NCI-H146 (cell line): ENCODE results near the gene TBXT.
"Not testable (repeated sequence)": the region's sequence is repeated elsewhere in the genome, so short reads cannot be mapped to it uniquely, and the experiment has no call there.

Source experiments
- DNase-seq: peaks from one replicate; lab custom pipeline; 2025; lab: John Stamatoyannopoulos, UW

Gene TBXT

GRCh38 chr6:166172546-166172945 lies 4.9 kb upstream of the TBXT start:
- DNase-seq: no peak

- DNase-seq: no peak
Observed at GRCh38 chr6:166169549-166170421, 2.1 kb upstream of the TBXT start.

GRCh38 chr6:166168616-166169548 lies 1.2 kb upstream of the TBXT start:
- DNase-seq: no peak

DNA sequence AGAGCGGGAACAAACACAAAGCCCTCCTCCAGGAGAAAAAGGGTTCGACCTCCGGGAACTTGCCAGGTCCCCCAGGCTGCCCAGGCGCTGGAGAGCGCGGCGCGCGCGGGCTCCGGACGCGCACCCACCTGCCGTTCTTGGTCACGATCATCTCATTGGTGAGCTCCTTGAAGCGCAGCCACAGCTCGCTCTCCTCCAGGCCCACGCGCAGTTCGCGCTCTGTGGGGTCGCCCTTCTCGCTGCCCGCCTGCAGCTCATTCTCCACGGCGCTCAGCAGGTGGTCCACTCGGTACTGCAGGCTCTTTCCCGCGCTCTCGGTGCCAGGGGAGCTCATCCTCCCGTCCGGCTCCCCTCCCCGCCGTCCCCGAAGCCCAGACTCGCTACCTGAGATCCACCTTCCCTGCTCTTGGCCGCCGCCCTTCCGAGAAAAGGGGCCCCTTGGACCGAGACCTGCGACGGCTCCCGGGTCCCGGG lies 356 bp downstream of the TBXT start:
- no peak for DNase-seq

DNA sequence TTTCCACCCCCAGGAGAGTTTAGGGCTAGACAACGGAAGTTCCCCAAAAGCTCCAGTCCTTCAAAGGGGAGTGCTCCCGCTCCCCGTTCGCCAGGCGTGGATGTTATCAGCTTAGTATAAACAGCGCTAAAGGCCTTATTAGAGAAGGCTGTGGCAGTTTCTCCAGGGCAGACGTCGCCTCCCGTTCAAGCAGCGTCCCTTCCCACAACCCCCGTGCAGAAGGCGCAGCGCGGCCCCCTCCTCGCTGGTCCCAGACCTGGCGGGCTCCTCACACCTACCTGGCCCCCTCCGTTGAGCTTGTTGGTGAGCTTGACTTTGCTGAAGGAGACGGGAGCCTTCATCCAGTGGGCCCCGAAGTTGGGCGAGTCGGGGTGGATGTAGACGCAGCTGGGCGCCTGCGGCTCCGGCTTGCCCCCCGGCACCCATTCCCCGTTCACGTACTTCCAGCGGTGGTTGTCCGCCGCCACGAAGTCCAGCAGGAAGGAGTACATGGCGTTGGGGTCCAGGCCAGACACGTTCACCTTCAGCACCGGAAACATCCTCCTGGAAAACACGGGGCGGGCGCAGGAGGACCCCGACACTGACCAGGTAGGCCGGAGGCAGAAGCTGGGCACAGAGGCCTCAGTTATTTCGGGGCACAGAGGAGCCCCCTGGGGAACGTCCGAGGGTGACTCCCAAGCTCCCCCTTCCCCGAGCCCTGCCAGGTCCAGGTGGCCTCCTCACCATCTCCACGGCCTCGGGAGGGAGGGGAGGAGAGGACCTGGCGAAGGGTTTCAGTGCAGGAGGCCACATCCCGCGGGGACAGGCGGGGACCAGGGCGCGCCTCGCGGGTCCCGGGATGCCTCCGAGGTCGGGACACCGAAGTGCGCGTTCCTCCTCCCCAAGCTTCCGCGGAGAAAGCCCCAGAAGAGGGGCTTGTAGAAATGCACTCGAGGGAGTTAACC lies 1.1 kb downstream of the TBXT start:
- DNase-seq: no peak

DNA sequence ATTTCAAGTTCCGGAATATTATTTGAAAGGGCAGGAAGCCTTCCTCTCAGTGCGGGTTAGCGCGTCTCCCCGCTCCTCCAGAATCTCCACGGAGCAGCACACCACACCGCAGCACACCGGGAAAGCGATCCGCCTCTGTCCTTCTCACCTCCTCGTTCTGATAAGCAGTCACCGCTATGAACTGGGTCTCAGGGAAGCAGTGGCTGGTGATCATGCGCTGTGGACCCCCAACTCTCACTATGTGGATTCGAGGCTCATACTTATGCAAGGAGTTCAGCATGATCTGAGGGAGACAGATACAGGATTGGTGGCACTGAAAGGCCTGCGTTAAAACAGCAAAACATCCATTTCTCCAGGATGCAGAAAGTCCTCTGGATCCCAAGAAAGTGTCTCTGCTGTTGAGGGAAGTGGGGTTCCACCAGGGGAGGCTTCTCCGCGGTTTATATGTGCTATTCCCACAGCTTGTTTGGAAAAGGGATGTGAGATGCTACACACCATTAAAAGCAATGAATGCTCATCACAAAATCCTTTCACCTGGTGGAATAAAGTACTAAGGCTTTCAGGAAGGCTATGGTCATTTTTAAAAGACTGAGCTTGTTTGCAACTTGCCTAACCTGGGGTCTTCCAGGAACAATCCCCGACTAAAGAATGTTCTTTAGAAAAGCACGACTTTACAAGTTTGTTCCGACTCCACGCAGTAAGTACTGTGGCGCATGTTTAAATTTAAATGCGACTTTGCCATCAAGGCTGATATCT lies 1.9 kb downstream of the TBXT start:
- no peak for DNase-seq

DNA sequence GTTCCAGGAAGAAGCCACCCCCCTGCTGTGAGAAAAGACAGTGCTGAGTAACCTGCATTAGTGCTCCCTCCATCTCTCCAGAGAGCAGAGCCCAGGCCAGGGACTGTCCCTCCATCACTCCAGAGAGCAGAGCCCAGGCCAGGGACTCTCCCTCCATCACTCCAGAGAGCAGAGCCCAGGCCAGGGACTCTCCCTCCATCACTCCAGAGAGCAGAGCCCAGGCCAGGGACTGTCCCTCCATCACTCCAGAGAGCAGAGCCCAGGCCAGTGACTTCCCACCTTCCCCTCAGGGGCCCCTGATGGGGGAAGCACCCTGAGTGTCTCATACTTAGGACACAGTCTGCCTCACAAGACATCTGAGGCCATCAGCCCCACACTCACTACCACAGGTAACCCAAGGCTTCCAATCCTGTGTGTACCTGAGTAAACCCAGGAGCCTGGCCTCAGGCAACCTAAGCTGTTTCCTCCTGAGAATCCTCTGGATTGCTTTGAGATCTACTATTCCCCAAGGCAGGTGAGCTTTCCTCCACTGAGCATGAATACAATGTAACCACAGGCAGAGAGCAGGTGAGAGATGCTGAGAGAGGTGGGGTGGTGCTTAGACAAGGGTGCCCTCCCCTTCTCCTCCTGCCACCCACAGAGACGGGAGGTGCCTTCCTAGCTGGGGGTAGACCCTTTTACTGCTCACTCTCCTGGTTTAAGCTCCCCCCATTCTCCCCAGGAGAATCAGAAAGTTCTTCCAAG lies 4.9 kb downstream of the TBXT start:
- DNase-seq: no peak

DNA sequence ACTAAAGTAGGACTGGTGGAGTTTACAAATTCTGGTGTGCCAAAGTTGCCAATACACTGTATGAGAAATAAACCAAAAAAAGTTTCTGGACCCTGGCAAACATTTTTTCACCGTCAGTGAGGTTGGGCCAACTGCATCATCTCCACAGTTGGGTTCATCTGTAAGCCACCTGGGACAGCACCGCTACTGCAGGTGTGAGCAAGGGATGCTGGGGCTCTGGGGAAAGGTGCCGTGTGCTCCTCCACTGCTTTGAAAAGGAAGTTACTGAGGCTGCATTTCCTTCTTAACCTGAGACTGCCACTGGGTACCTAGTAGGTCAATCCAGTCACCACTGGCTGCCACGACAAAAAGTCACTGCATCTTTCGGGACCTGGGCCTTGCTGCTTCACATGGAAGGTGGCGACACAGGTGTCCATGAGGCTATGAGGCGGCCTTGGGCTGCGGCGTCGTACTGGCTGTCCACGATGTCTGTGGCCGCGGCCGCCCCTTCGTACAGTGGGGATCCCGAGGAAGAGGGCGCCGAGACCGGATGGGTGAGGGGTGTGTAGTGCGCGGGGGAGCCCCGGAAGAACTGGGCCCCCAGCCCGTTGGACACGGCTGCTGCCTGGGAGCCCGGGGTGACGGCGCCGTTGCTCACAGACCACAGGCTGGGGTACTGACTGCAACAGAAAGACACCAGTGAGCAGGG lies 9.6 kb downstream of the TBXT start:
- no peak for DNase-seq

DNA sequence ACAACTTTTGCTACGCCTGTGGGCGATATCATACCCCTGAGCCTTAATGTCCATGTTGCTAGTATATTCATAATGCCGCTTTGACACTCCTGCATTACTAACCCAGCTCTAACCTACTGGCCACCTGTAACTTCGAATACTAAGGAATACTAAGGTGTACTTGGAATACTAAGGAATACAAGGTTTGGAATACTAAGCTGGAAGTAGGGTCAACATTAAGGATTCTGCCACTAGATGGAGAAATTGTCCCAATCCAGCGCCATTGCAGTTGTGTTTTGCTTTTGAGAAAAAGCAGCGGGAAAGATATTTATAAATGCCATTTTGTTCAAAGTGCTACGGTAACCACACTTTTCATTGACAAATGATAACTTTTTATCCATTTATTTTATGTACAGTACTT lies 10.7 kb downstream of the TBXT start:
- no peak for DNase-seq

GRCh38 chr6:166153966-166154365 lies 13.7 kb downstream of the TBXT start:
- no peak for DNase-seq

GRCh38 chr6:166152660-166153059 lies 15.0 kb downstream of the TBXT start:
- peak; percentile 19 for DNase-seq

DNA sequence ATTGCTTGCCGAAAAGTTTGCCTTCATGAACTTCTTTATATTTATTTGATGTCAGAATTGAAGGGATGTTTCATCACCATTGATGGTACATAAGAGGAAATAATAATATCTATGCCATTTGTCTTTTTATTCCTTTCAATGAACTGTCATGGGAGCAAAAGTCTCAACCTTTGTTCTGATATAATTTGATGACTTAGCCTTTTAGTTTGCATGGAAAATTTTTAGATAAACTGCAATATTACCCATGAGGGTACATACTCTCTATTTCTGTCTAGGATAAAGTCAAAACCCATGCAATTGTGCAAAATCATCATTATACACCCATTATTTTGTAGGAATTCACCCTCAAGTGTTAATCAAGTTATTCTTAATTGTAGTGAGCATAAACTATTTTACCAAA lies 15.9 kb downstream of the TBXT start:
- DNase-seq: no peak

GRCh38 chr6:166145751-166146150 lies 21.9 kb downstream of the TBXT start:
- DNase-seq: no peak

DNA sequence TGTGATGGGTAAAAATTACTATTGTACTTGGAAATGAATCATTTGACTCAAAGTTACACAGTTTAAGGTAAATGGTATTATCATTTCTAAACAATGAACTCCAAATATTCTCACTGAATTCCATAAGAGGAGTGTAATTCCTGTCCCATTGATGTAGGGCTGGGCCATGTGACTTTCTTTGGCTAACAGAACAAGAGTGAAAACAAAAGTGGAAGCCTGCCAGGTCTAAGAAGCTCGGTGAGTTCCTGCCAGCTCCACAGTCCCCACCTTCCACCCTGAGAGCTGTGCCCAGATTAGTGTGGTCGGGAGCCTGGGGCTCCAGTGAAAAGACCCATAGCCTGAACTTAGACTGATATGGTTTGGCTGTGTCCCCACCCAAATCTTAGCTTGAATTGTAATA lies 24.6 kb downstream of the TBXT start:
- DNase-seq: no peak

- DNase-seq: no peak
Observed at GRCh38 chr6:166127624-166128472, 39.8 kb downstream of the TBXT start.

GRCh38 chr6:166123115-166123514 lies 44.5 kb downstream of the TBXT start:
- DNase-seq: not testable (repeated sequence)

DNA sequence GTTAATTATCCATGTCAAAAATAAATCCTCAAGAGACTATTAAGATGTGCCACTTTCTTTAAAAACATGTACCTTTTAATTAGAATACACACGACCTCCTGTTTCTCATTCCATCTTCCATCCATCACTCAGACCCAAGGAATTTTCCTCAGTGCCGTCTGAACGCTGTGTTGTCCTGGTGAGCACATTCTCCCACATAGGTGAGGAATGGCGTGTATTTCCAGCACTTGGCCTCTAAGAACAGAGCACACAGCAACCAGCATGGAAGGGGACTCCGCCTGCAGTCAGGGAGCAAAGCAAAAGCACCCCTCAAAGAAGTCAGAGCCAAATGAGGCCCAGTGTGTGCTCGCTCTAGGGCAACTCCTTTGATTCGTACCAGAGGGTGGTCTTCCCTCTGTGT lies 45.9 kb downstream of the TBXT start:
- DNase-seq: no peak

DNA sequence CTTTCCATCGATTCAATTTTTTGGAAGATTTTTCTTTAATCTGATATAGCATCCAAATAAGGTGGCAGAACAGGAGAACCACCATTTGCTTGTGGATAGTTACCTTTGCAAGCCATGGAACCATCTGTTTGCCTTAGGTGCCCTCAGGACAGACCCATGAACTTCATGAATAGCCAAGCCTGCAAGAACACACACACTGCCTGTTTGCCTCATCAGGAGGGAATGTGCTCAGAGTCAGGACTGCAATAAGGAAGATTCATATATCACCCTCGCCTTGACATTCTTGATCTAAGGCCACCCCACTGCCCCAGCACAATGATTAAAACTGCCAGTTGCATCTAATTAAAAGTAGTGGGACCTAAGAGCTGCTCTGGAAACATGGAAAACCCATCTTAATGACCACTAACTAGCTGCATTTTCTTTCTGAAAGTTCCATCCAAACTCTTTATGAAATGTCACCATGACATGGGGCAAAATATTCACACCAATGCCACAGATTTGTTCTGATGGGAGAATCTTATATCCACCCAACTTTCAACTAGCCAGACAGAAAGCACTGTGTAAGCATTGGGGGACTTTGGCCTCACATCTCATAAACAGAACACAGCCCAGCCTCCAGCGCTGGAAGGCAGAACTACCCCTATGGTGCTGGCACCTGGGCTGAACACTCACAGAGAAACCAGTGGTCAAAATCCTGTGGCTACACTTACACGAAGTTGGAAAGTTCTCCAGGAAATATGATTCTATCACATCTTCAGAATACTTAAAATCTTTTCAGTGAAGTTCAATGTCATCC lies 48.3 kb downstream of the TBXT start:
- no peak for DNase-seq
